GM21447 (cell line): ENCODE measurements around the gene CHST13.

Source experiments
- ATAC-seq: cut with Tn5 transposase; IDR thresholded peaks from one replicate; pipeline ENCODE4 v1.9.1; 2021; ENCODE audit not compliant: unreplicated experiment

Gene CHST13

GRCh38 chr3:126540342-126540849 is 16.4 kb downstream of the CHST13 start:
- no peak for ATAC-seq

- no peak for ATAC-seq
Measured at GRCh38 chr3:126540951-126541627, 17.1 kb downstream of the CHST13 start.

GRCh38 chr3:126541628-126542339 is 17.8 kb downstream of the CHST13 start:
- ATAC-seq: no peak

- ATAC-seq: no peak
Measured at GRCh38 chr3:126542340-126543241, 18.6 kb downstream of the CHST13 start.

GRCh38 chr3:126543457-126544061 is 19.6 kb downstream of the CHST13 start:
- ATAC-seq: no peak

GRCh38 chr3:126544596-126545281 is 20.8 kb downstream of the CHST13 start:
- no peak for ATAC-seq

- ATAC-seq: no peak
Measured at GRCh38 chr3:126545544-126545943, 21.6 kb downstream of the CHST13 start.

- ATAC-seq: no peak
Measured at GRCh38 chr3:126546013-126546412, 22.1 kb downstream of the CHST13 start.

GRCh38 chr3:126546549-126547239 is 22.7 kb downstream of the CHST13 start:
- ATAC-seq: no peak

- no peak for ATAC-seq
Measured at GRCh38 chr3:126547721-126548120, 23.8 kb downstream of the CHST13 start.

- no peak for ATAC-seq
Measured at GRCh38 chr3:126548556-126549466, 24.9 kb downstream of the CHST13 start.

GRCh38 chr3:126549861-126550487 is 26.0 kb downstream of the CHST13 start:
- ATAC-seq: no peak

- ATAC-seq: no peak
Measured at GRCh38 chr3:126550488-126551051, 26.6 kb downstream of the CHST13 start.

- no peak for ATAC-seq
Measured at GRCh38 chr3:126551121-126551838, 27.3 kb downstream of the CHST13 start.

GRCh38 chr3:126551839-126552687 is 28.1 kb downstream of the CHST13 start:
- ATAC-seq: no peak

GRCh38 chr3:126552688-126553283 is 28.8 kb downstream of the CHST13 start:
- ATAC-seq: no peak
